H9 (cell line): ENCODE data around the gene HLA-A. TPM values are rescaled to one million over a fixed set of nuclear protein-coding genes. Genes with fewer than 3 reads are reported as not detected.

ENCODE experiments used
- DNase-seq: peaks from one replicate; pipeline ENCODE4 v3.0.0-alpha.2; 2017
- H2AFZ ChIP-seq: one replicate; pipeline ENCODE4 v1.6.1; 2013; ENCODE audit warnings: mild to moderate bottlenecking, low read length, control low read depth, moderate library complexity
- H2AK5ac ChIP-seq: 2 replicates; pipeline ENCODE4 v1.6.1; 2013; ENCODE audit warnings: low read length, control low read depth, mixed read lengths; ENCODE audit not compliant: insufficient read length
- H2BK120ac ChIP-seq: one replicate; pipeline ENCODE4 v1.6.1; 2013; ENCODE audit warnings: low read depth, mild to moderate bottlenecking, low read length, control low read depth, inconsistent platforms; ENCODE audit not compliant: poor library complexity, severe bottlenecking
- H2BK12ac ChIP-seq: 2 replicates; pipeline ENCODE4 v1.6.1; 2013; ENCODE audit warnings: low read length, control low read depth, mixed read lengths, low read depth; ENCODE audit not compliant: insufficient read length
- H2BK15ac ChIP-seq: 2 replicates; pipeline ENCODE4 v1.6.1; 2013; ENCODE audit warnings: low read depth, low read length, control low read depth
- H2BK20ac ChIP-seq: one replicate; pipeline ENCODE4 v1.6.1; 2013; ENCODE audit warnings: low read depth, mild to moderate bottlenecking, low read length, control low read depth, inconsistent platforms; ENCODE audit not compliant: poor library complexity, severe bottlenecking
- H2BK5ac ChIP-seq: 2 replicates; pipeline ENCODE4 v1.6.1; 2013; ENCODE audit warnings: low read length, control low read depth, mixed read lengths; ENCODE audit not compliant: insufficient read length
- H3K14ac ChIP-seq: 2 replicates; pipeline ENCODE4 v1.6.1; 2013; ENCODE audit warnings: low read length, control low read depth; ENCODE audit not compliant: insufficient read depth
- H3K18ac ChIP-seq: 2 replicates; pipeline ENCODE4 v1.6.1; 2013; ENCODE audit warnings: low read depth, mild to moderate bottlenecking, mixed read lengths, low read length, control low read depth; ENCODE audit not compliant: insufficient read length
- H3K23ac ChIP-seq: 2 replicates; pipeline ENCODE4 v1.6.1; 2013; ENCODE audit warnings: low read length, control low read depth, mixed read lengths, low read depth; ENCODE audit not compliant: insufficient read length
- H3K23me2 ChIP-seq: 2 replicates; pipeline ENCODE4 v1.6.1; 2013; ENCODE audit warnings: low read depth, mild to moderate bottlenecking, mixed read lengths, low read length, control low read depth; ENCODE audit not compliant: insufficient read length, poor library complexity, severe bottlenecking
- H3K27ac ChIP-seq: 2 replicates; pipeline ENCODE4 v1.5.1; 2013; ENCODE audit warnings: low read length, control low read depth, mixed read lengths, low read depth; ENCODE audit not compliant: insufficient read length
- H3K27me3 ChIP-seq: 2 replicates; pipeline ENCODE4 v1.6.1; 2013; ENCODE audit warnings: low read length, control low read depth, inconsistent platforms; ENCODE audit not compliant: insufficient read depth
- H3K4ac ChIP-seq: 2 replicates; pipeline ENCODE4 v1.6.1; 2013; ENCODE audit warnings: low read depth, mild to moderate bottlenecking, control low read depth, inconsistent platforms, low read length, moderate library complexity
- H3K4me1 ChIP-seq: 2 replicates; pipeline ENCODE4 v1.6.1; 2013; ENCODE audit warnings: low read length, control low read depth, inconsistent platforms; ENCODE audit not compliant: insufficient read depth
- H3K4me2 ChIP-seq: 2 replicates; pipeline ENCODE4 v1.6.1; 2013; ENCODE audit warnings: low read length, control low read depth, mixed read lengths; ENCODE audit not compliant: insufficient read length, insufficient read depth
- H3K56ac ChIP-seq: 2 replicates; pipeline ENCODE4 v1.6.1; 2013; ENCODE audit warnings: low read depth, mild to moderate bottlenecking, mixed read lengths, low read length, control low read depth; ENCODE audit not compliant: insufficient read length
- H3K79me1 ChIP-seq: 2 replicates; pipeline ENCODE4 v1.6.1; 2013; ENCODE audit warnings: low read depth, mild to moderate bottlenecking, moderate library complexity, low read length, control low read depth, inconsistent platforms; ENCODE audit not compliant: insufficient read depth, poor library complexity, severe bottlenecking
- H3K79me2 ChIP-seq: 2 replicates; pipeline ENCODE4 v1.6.1; 2013; ENCODE audit warnings: low read length, control low read depth, inconsistent platforms; ENCODE audit not compliant: insufficient read depth
- H3K9ac ChIP-seq: 2 replicates; pipeline ENCODE4 v1.6.1; 2013; ENCODE audit warnings: low read length, control low read depth, mixed read lengths; ENCODE audit not compliant: insufficient read length; ENCODE audit errors: extremely low read depth
- H3K9me3 ChIP-seq: one replicate; pipeline ENCODE4 v1.6.1; 2013; ENCODE audit warnings: low read depth, low read length, inconsistent platforms; ENCODE audit not compliant: control insufficient read depth
- H3T11ph ChIP-seq: one replicate; pipeline ENCODE4 v1.6.1; 2013; ENCODE audit warnings: mild to moderate bottlenecking, low read length, control low read depth, inconsistent platforms
- H4K20me1 ChIP-seq: one replicate; pipeline ENCODE4 v1.6.1; 2013; ENCODE audit not compliant: control insufficient read depth, insufficient read length, insufficient read depth
- H4K5ac ChIP-seq: 2 replicates; pipeline ENCODE4 v1.6.1; 2013; ENCODE audit warnings: low read depth, mild to moderate bottlenecking, mixed read lengths, low read length, control low read depth; ENCODE audit not compliant: insufficient read length
- H4K8ac ChIP-seq: replicated peaks from 2 replicates; pipeline ENCODE4 v1.6.1; 2013; ENCODE audit warnings: low read length, control low read depth, mixed read lengths, low read depth; ENCODE audit not compliant: insufficient read length
- H4K91ac ChIP-seq: 2 replicates; pipeline ENCODE4 v1.6.1; 2013; ENCODE audit warnings: low read depth, mild to moderate bottlenecking, moderate library complexity, mixed read lengths, low read length, control low read depth; ENCODE audit not compliant: insufficient read length
- H3K27ac Mint-ChIP-seq, 3 experiments: 2 replicates in 2 of 3; 3 replicates in 1 of 3; pipeline ENCODE4 v1.8.0; 2020 to 2021; ENCODE audit warnings: mixed read lengths in 3 of 3, mild to moderate bottlenecking in 1 of 3, moderate library complexity in 1 of 3
- H3K27me3 Mint-ChIP-seq: 2 replicates; pipeline ENCODE4 v1.8.0; 2021; ENCODE audit warnings: low read depth, mild to moderate bottlenecking, moderate library complexity, mixed read lengths
- H3K36me3 Mint-ChIP-seq, 3 experiments: 2 replicates in 2 of 3; 3 replicates in 1 of 3; pipeline ENCODE4 v1.8.0; 2020 to 2021; ENCODE audit warnings: low read depth in 3 of 3, mixed read lengths in 3 of 3; ENCODE audit not compliant: insufficient read depth in 1 of 3
- H3K4me1 Mint-ChIP-seq, 2 experiments: 2 replicates each; pipeline ENCODE4 v1.8.0; 2020; ENCODE audit warnings: mixed read lengths in 2 of 2
- H3K4me3 Mint-ChIP-seq, 2 experiments: 2 replicates in 1 of 2; 3 replicates in 1 of 2; pipeline ENCODE4 v1.8.0; 2020 to 2021; ENCODE audit warnings: mild to moderate bottlenecking in 2 of 2, mixed read lengths in 2 of 2, moderate library complexity in 1 of 2
- H3K9me3 Mint-ChIP-seq, 2 experiments: 2 replicates in 1 of 2; 3 replicates in 1 of 2; pipeline ENCODE4 v1.8.0; 2020; ENCODE audit warnings: mild to moderate bottlenecking in 2 of 2, mixed read lengths in 2 of 2, moderate library complexity in 1 of 2
- CTCF ChIP-seq: fragments of 200-600 bp; sonication (generic); conservative IDR thresholded peaks from 3 replicates; pipeline ENCODE4 v1.8.0; 2021; ENCODE audit warnings: antibody characterized with exemption, mild to moderate bottlenecking
- WGBS: extraction: QIAGEN DNeasy Blood & Tissue Kit; methylation state at CpG from one replicate; pipeline ENCODE4 v1.1.7; 2013; ENCODE audit warnings: missing lambda C conversion rate, low lambda C conversion rate, mixed read lengths; ENCODE audit not compliant: insufficient read length; ENCODE audit errors: extremely low coverage; 5-methylcytosine and 5-hydroxymethylcytosine counted together
- total RNA-seq: library from RNA; stranded (reverse); gene quantifications from 2 replicates; pipeline ENCODE4 v1.2.1, GENCODE V29; 2021

Gene HLA-A
- total RNA-seq, 1 experiment from 2014 or later: 248 TPM

GRCh38 chr6:29933955-29934354 is 8.4 kb upstream of the HLA-A start:
- no peak overlapping the region for H3K4ac ChIP-seq
- no peak overlapping the region for H3T11ph ChIP-seq
- no peak overlapping the region for H3K9ac ChIP-seq
- H3K23me2 ChIP-seq: no peaks in the 10 kb centered on the region
- no peak overlapping the region for H3K14ac ChIP-seq
- H4K91ac ChIP-seq: no peak overlapping the region
- no peak for TF ChIP-seq CTCF
- no peak overlapping the region for H3K18ac ChIP-seq
- H4K20me1 ChIP-seq: no peaks in the 10 kb centered on the region
- no peak for DNase-seq
- no peak overlapping the region for H2BK20ac ChIP-seq
- no peak overlapping the region for H2BK5ac ChIP-seq
- H3K56ac ChIP-seq: no peak overlapping the region
- H2AFZ ChIP-seq: no peak overlapping the region
- peaks cover 20 to 22% of the 10 kb centered on the region in 2 experiments for H3K9me3 Mint-ChIP-seq
- no peak overlapping the region for H2BK120ac ChIP-seq
- H3K79me2 ChIP-seq: no peaks in the 10 kb centered on the region
- H3K27me3 ChIP-seq: no peaks in the 10 kb centered on the region
- H3K23ac ChIP-seq: no peak overlapping the region
- no peak overlapping the region for H2BK15ac ChIP-seq
- H2AK5ac ChIP-seq: no peak overlapping the region
- H3K27me3 Mint-ChIP-seq: peaks cover 1% of the 10 kb centered on the region; the same call in 1 of the 2 replicates
- no peaks in the 10 kb centered on the region for H3K79me1 ChIP-seq
- no CpG with 5 or more reads among the region's 14 CpGs for WGBS
- H3K27ac Mint-ChIP-seq: no peak overlapping the region
- no peak overlapping the region for H4K8ac ChIP-seq
- no peak overlapping the region for H4K5ac ChIP-seq
- H3K4me3 Mint-ChIP-seq: no peak overlapping the region
- H3K9me3 ChIP-seq: no peaks in the 10 kb centered on the region
- H3K36me3 Mint-ChIP-seq: peaks cover 0 to 12% (median 0%) of the 10 kb centered on the region in 3 experiments; a peak in 4 of 7 replicates
- peaks cover 5 to 8% of the 10 kb centered on the region in 2 experiments for H3K4me1 Mint-ChIP-seq
- no peak overlapping the region for H3K27ac ChIP-seq
- no peak overlapping the region for H3K4me2 ChIP-seq
- no peaks in the 10 kb centered on the region for H3K4me1 ChIP-seq
- H2BK12ac ChIP-seq: no peak overlapping the region
